ENCODE results near the gene ADGB.

Gene ADGB

GRCh38 chr6:146741609-146742008 lies 142.8 kb downstream of the ADGB start:
- Histone ChIP-seq H3K27ac (ENCODE audit: low read depth, low read length, severe bottlenecking) (no peak overlapping the region), H3K36me3 (ENCODE audit: control insufficient read depth, insufficient read depth, low read length) (no peaks in the 10 kb centered on the region), H3K4me1 (ENCODE audit: control insufficient read depth, insufficient read depth, low read length, poor library complexity, severe bottlenecking) (no peaks in the 10 kb centered on the region), H3K4me3 (ENCODE audit: extremely low read depth, insufficient read depth, low read length, poor library complexity, severe bottlenecking) (no peak overlapping the region), H3K9me3 (ENCODE audit: control insufficient read depth, low read length) (no peaks in the 10 kb centered on the region)

GRCh38 chr6:146753306-146753705 lies 154.5 kb downstream of the ADGB start:
- no CpG with 5 or more reads among the region's 2 CpGs for WGBS, 2 experiments (ENCODE audit: insufficient coverage in 2 of 2)
- no peak overlapping the region for H3K4me3 ChIP-seq (ENCODE audit: extremely low read depth, insufficient read depth, low read length, poor library complexity, severe bottlenecking)
- no peak overlapping the region for H3K27ac ChIP-seq (ENCODE audit: low read depth, low read length, severe bottlenecking)
- no peaks in the 10 kb centered on the region for H3K4me1 ChIP-seq (ENCODE audit: control insufficient read depth, insufficient read depth, low read length, poor library complexity, severe bottlenecking)
- no peaks in the 10 kb centered on the region for H3K9me3 ChIP-seq (ENCODE audit: control insufficient read depth, low read length)
- H3K36me3 ChIP-seq (ENCODE audit: control insufficient read depth, insufficient read depth, low read length) = no peaks in the 10 kb centered on the region

GRCh38 chr6:146767632-146768031 lies 168.9 kb downstream of the ADGB start:
- Histone ChIP-seq H3K9me3 (ENCODE audit: control insufficient read depth, low read length) (no peaks in the 10 kb centered on the region), H3K4me3 (ENCODE audit: extremely low read depth, insufficient read depth, low read length, poor library complexity, severe bottlenecking) (no peak overlapping the region), H3K27ac (ENCODE audit: low read depth, low read length, severe bottlenecking) (no peak overlapping the region)

GRCh38 chr6:146768722-146769121 lies 169.9 kb downstream of the ADGB start:
- no CpG with 5 or more reads among the region's 2 CpGs for WGBS, 2 experiments (ENCODE audit: insufficient coverage in 2 of 2)
- Histone ChIP-seq H3K27ac (ENCODE audit: low read depth, low read length, severe bottlenecking) (no peak overlapping the region), H3K9me3 (ENCODE audit: control insufficient read depth, low read length) (no peaks in the 10 kb centered on the region), H3K4me3 (ENCODE audit: extremely low read depth, insufficient read depth, low read length, poor library complexity, severe bottlenecking) (no peak overlapping the region), H3K36me3 (ENCODE audit: control insufficient read depth, insufficient read depth, low read length) (no peaks in the 10 kb centered on the region), H3K4me1 (ENCODE audit: control insufficient read depth, insufficient read depth, low read length, poor library complexity, severe bottlenecking) (no peaks in the 10 kb centered on the region)

More at GRCh38 chr6:146767632-146768031, 168.9 kb downstream of the ADGB start:
- Histone ChIP-seq H3K36me3 (ENCODE audit: control insufficient read depth, insufficient read depth, low read length) (no peaks in the 10 kb centered on the region), H3K4me1 (ENCODE audit: control insufficient read depth, insufficient read depth, low read length, poor library complexity, severe bottlenecking) (no peaks in the 10 kb centered on the region)
- 100% methylated on average over 1 of the region's 1 CpG; no CpG with 5 or more reads in 1 of the 2 experiments for WGBS, 2 experiments (ENCODE audit: insufficient coverage in 2 of 2)

GRCh38 chr6:146770275-146770964 lies 171.6 kb downstream of the ADGB start:
- WGBS, 2 experiments (ENCODE audit: insufficient coverage in 2 of 2) = 96 to 100% methylated on average over 3 to 11 of the region's 13 CpGs

GRCh38 chr6:146770965-146771735 lies 172.4 kb downstream of the ADGB start:
- WGBS, 2 experiments (ENCODE audit: insufficient coverage in 2 of 2) = 79 to 80% methylated on average over 7 to 10 of the region's 14 CpGs

More at GRCh38 chr6:146770275-146770964, 171.6 kb downstream of the ADGB start:
- Histone ChIP-seq H3K4me1 (ENCODE audit: control insufficient read depth, insufficient read depth, low read length, poor library complexity, severe bottlenecking) (no peaks in the 10 kb centered on the region), H3K36me3 (ENCODE audit: control insufficient read depth, insufficient read depth, low read length) (no peaks in the 10 kb centered on the region), H3K4me3 (ENCODE audit: extremely low read depth, insufficient read depth, low read length, poor library complexity, severe bottlenecking) (no peak overlapping the region), H3K27ac (ENCODE audit: low read depth, low read length, severe bottlenecking) (no peak overlapping the region), H3K9me3 (ENCODE audit: control insufficient read depth, low read length) (no peaks in the 10 kb centered on the region)

GRCh38 chr6:146775220-146775619 lies 176.4 kb downstream of the ADGB start:
- H3K27ac ChIP-seq (ENCODE audit: low read depth, low read length, severe bottlenecking) = no peak overlapping the region
- no peaks in the 10 kb centered on the region for H3K9me3 ChIP-seq (ENCODE audit: control insufficient read depth, low read length)
- no peaks in the 10 kb centered on the region for H3K4me1 ChIP-seq (ENCODE audit: control insufficient read depth, insufficient read depth, low read length, poor library complexity, severe bottlenecking)
- no peak overlapping the region for H3K4me3 ChIP-seq (ENCODE audit: extremely low read depth, insufficient read depth, low read length, poor library complexity, severe bottlenecking)
- no peaks in the 10 kb centered on the region for H3K36me3 ChIP-seq (ENCODE audit: control insufficient read depth, insufficient read depth, low read length)

More at GRCh38 chr6:146770965-146771735, 172.4 kb downstream of the ADGB start:
- H3K27ac ChIP-seq (ENCODE audit: low read depth, low read length, severe bottlenecking) = no peak overlapping the region
- no peak overlapping the region for H3K4me3 ChIP-seq (ENCODE audit: extremely low read depth, insufficient read depth, low read length, poor library complexity, severe bottlenecking)
- no peaks in the 10 kb centered on the region for H3K36me3 ChIP-seq (ENCODE audit: control insufficient read depth, insufficient read depth, low read length)
- no peaks in the 10 kb centered on the region for H3K9me3 ChIP-seq (ENCODE audit: control insufficient read depth, low read length)
- H3K4me1 ChIP-seq (ENCODE audit: control insufficient read depth, insufficient read depth, low read length, poor library complexity, severe bottlenecking) = no peaks in the 10 kb centered on the region

- whole genome bisulfite sequencing, 2 experiments (ENCODE audit: insufficient coverage in 2 of 2) = 100% methylated on average over 1 of the region's 3 CpGs; no CpG with 5 or more reads in 1 of the 2 experiments
- H3K27ac ChIP-seq (ENCODE audit: low read depth, low read length, severe bottlenecking) = no peak overlapping the region
- no peak overlapping the region for H3K4me3 ChIP-seq (ENCODE audit: extremely low read depth, insufficient read depth, low read length, poor library complexity, severe bottlenecking)
- H3K4me1 ChIP-seq (ENCODE audit: control insufficient read depth, insufficient read depth, low read length, poor library complexity, severe bottlenecking) = no peaks in the 10 kb centered on the region
- no peaks in the 10 kb centered on the region for H3K36me3 ChIP-seq (ENCODE audit: control insufficient read depth, insufficient read depth, low read length)
- no peaks in the 10 kb centered on the region for H3K9me3 ChIP-seq (ENCODE audit: control insufficient read depth, low read length)
Measured at GRCh38 chr6:146781836-146782235, 183.1 kb downstream of the ADGB start.

- no peak overlapping the region for H3K4me3 ChIP-seq (ENCODE audit: extremely low read depth, insufficient read depth, low read length, poor library complexity, severe bottlenecking)
- 33 to 41% methylated on average over 2 of the region's 5 CpGs for WGBS, 2 experiments (ENCODE audit: insufficient coverage in 2 of 2)
- H3K36me3 ChIP-seq (ENCODE audit: control insufficient read depth, insufficient read depth, low read length) = no peaks in the 10 kb centered on the region
- no peaks in the 10 kb centered on the region for H3K4me1 ChIP-seq (ENCODE audit: control insufficient read depth, insufficient read depth, low read length, poor library complexity, severe bottlenecking)
- H3K27ac ChIP-seq (ENCODE audit: low read depth, low read length, severe bottlenecking) = no peak overlapping the region
- H3K9me3 ChIP-seq (ENCODE audit: control insufficient read depth, low read length) = no peaks in the 10 kb centered on the region
Measured at GRCh38 chr6:146785001-146785585, 186.3 kb downstream of the ADGB start.

GRCh38 chr6:146787876-146788508 lies 189.2 kb downstream of the ADGB start:
- H3K9me3 ChIP-seq (ENCODE audit: control insufficient read depth, low read length) = peaks cover 12% of the 10 kb centered on the region
- no peaks in the 10 kb centered on the region for H3K4me1 ChIP-seq (ENCODE audit: control insufficient read depth, insufficient read depth, low read length, poor library complexity, severe bottlenecking)
- no peak overlapping the region for H3K4me3 ChIP-seq (ENCODE audit: extremely low read depth, insufficient read depth, low read length, poor library complexity, severe bottlenecking)
- H3K27ac ChIP-seq (ENCODE audit: low read depth, low read length, severe bottlenecking) = no peak overlapping the region
- H3K36me3 ChIP-seq (ENCODE audit: control insufficient read depth, insufficient read depth, low read length) = no peaks in the 10 kb centered on the region
- 98 to 100% methylated on average over 4 of the region's 5 CpGs for WGBS, 2 experiments (ENCODE audit: insufficient coverage in 2 of 2)

Measured in mesodermal cell (in vitro differentiated cells).